Stimulated activated CD4-positive, alpha-beta T cell treated with anti-CD3 and anti-CD28 coated beads, Interleukin-15, amount 100 ng/mL, for 24 hours (primary cell): ENCODE results near the gene AQR.
"Not testable (repeated sequence)": the region's sequence is repeated elsewhere in the genome, so short reads cannot be mapped to it uniquely, and the experiment has no call there.

ENCODE experiments used
- DNase-seq: peaks from one replicate; pipeline ENCODE4 v3.0.0-alpha.2; 2020

Gene AQR

DNA sequence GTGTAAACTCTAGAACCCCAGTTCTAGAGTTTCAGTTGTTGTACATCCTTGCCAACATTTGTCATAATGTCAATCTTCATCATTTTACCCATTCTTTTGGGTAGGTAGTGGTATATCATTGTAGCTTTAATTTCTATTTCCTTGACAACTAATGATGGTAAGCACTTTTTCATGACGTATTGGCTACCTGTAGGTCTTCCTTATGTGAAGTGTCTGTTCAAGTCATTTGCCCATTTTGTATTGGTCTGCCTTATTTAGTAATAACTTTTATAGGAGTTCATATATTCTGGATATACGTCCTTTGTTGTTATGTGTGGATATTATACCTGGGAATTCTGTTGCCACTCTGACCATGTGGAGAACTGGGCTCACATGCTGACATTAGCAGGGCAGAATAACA, 100.4 kb downstream of the AQR start:
- no peak for DNase-seq

DNA sequence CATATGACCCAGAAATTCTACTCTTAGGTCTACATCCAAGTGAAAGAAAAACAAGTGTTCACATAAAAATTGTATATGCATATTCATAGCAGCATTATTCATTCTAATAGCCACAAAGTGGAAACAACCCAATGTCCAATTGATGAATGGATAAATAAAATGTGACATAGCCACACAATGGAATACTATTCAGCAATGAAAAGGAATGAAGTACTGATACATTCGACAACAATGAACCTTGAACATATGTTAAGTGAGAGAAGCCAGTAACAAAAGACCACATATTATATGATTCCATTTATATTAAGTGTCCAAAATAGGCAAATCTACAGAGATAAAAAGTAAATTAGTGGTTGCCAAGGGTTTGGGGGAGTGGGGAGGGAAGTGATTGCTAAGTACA, 104.0 kb downstream of the AQR start:
- DNase-seq, result no peak

DNA sequence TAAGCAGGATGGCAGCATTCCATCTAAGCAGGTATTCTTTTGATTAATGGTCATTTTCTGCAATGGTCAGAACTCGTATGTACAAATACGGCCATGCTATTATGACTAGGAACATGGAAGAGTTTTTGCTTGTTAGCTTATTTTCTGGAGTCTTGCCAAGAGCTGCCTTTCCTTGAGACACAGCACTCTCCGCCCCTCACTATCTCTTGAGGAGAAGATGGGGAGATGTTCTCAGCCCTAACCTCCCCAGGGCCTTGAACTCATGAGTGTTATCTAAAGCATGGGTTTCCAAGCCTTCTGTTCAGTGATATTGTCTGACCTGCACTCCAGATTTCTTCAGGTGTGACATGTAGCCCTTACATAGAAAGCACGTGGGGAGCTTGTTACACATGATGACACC, 108.3 kb downstream of the AQR start:
- DNase-seq, result no peak

DNA sequence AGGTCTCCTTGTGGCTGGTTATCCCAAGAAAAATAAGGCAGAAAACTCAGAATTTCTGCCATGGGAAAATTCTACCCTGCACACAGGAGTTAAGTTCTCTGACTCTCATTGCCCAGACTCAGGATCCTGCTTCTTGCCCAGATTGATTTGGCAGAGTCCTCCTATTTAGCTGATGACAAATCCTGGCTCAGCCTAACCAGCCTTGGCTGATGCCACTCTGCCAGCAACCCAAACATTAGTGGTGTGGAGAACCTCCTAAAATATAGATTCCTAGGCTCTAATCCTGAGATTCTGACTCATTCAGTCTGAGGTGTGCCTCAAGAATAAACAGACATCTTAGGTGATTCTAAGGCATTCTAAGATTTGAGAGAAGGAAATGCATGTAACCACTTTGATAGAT, 113.6 kb downstream of the AQR start:
- no peak for DNase-seq

DNA sequence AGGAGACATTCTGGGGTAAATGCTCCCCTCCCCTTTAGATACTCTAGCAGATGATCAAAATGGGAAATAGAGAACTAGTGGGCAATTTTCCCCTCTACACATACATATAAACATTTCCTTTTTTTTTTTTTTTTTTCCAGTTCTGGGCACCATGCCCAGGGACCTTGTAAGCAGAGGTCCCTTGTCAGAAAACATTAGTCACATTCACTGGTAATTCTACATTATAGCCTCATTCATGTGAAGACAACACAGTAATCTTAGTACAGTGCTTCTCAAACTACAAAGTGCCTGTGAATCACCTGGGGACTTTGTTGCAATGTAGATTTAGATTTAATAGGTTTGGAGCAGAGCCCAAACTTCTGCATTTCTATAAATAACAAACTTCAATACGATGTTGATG, 114.1 kb downstream of the AQR start:
- DNase-seq, result no peak

DNA sequence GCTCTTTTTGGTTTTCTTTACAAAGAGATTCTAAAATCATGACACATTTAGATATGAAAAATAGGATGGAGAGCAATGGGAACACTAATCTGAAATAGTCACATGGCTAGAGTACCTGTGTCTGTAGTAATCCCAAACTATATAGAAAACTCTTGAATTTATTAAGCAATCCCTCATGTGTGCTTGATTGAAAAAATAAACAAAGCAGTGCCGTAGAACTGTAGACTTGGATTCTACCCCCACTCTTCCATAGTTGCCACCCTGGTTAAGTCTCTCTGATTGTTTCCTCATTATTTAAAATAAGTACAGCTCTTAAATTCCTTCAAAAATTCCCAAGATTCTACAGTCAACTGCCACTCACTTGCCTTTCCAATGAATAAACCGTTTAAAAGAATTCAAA, 115.3 kb downstream of the AQR start:
- DNase-seq, result no peak

DNA sequence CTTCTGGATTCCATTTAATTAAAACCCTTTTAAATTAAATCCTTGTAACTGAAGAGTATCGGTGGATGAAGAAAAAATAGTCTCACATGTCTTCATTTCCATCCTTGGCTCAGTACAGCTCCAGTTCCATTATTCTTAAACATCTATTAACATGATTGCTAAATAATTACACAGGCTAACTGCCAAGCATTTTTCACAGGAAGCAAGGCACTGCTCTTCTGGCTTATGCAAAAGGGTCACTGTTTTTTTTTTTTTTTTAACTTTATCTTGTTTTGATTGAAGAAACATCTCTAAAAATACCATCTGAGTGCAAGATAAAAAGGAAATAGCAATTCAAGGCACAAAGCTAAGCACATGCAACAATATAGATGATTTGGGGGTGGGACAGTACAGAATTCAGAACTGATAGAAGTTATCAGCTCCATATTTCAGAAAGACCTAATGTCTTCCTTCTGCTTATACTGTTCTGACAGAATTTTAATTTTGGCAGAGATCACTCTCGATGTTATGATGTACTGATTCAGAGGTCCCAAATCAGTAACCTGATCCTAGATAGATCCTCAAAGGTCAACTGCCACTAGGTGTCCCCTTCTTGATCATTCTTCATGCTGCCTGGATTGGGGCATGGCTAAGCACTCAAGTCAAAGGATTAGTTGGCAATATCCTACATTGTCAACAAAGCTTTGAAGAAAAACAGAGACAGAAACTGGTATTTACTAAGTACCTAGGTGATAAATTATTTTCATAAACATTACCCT, 116.4 kb downstream of the AQR start:
- DNase-seq, result no peak

DNA sequence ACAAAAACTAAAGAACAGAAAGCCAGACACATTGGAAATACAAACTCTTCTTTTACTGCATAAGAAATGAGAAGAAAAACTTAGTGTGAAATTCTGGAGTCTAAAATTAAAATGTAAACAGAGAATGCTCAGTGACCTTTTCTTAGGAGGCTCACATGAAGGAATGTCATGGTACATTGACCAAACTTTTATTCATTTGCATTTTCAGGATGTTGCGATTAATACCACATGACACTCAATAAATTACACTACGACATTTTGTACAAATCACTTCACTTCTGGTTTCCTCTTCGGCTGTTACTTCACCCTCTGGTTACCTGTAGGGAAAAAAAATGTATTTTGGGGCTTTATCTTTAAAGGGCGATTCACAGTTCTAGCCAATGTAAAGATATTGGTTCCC, 117.8 kb downstream of the AQR start:
- no peak for DNase-seq

DNA sequence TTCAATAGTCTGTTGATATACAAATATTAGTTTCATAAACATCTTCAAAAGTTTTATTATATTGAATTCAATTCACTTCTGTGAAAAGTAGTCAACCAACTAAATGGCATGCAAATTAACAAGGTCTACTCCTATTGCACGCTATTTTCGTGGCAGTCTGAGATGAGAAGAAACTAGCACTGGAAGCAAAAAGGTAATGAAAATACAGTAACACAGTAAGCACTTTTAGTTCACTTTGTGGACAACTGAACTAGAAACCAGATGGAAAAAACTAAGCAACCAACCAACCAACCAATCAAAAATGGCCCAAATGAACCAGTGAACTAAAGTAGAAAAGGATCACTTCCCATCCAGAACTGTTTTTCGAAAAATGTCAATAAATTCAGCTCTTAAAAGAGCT, 118.5 kb downstream of the AQR start:
- no peak for DNase-seq

DNA sequence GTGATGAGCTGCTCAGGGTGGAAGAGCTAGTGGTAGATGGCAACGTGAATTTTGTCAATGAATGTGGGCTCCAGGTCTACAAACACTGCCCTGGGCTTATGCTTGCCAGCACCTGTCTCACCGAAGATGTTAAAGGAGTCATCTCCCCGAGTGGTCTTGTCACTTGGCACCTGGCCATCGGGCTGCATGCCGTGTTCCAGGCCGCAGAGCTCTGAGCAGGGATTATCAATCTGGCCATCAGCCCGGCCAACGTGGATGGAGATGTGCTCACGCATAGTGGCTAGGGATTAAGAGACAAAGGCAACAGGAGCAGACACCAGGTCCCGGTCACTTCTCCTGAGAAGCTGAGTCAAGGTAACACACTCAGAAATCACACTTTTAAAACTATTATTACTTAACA, 119.4 kb downstream of the AQR start:
- no peak for DNase-seq

DNA sequence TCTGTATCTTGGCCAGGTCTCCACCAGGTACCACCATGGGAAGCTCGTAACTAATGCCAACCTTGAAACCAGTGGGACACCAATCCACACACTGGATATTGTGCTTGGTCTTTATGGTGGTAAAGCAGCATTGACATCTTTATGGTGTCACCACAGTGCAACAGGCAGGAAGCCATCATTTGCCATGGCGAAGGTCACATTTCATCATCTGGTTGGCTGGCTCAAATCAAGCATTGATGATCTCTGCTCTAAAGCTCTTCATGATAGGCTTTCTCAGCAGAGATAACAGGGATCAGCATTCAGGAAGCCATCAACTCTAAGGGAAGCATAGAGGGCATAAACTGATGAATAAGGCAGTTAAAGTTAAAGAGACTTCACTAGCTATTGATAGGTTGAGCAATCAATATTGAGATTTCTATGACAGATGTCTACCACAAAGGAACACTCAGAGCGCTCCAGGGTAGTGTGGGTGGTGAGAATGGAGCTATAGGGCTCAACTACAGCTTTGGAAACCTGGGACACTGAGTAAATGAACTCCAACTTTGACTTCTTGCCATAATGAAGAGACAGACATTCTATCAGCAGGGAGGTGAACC, 120.1 kb downstream of the AQR start:
- DNase-seq, result no peak

DNA sequence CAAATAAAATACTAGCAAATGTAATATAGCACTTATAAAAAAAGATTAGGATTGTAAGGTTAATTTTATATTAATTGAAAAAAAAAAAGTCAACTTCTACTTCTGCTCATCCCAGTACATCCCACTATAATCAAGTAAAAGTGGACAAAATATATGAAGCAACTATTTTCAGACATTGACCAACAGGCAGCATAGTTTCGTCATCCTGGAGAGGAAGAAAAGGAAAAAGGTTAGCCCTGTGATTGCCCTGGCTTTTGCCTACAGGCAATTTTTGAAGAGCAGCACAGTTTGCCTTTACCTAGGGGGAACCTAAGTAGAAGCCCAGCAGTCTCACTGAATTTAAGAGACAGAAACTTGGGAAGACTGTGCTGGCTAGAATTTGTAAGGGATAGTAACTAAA, 121.9 kb downstream of the AQR start:
- DNase-seq, result no peak

DNA sequence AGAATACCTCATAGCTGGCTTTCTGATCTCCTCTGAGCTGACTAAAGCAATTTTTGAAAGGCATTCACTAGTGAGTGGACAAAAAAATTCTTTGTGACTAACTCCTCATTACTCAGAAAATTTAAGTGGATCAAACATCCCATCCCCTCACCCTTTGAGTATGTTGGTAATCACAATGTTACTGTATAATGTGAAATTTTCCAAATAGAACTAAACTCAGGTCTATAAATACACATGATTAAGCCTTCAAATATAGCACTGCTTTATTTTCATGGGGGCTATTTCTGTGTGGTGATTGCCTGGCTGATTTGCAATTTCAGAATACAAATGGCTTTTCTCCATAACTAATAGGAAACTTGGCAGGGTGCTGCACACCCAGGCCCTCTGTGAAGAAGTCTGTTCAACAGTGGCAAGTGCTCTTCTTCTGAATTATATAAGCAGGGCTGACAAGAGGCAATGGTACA, 128.2 kb downstream of the AQR start:
- DNase-seq, result no peak

DNA sequence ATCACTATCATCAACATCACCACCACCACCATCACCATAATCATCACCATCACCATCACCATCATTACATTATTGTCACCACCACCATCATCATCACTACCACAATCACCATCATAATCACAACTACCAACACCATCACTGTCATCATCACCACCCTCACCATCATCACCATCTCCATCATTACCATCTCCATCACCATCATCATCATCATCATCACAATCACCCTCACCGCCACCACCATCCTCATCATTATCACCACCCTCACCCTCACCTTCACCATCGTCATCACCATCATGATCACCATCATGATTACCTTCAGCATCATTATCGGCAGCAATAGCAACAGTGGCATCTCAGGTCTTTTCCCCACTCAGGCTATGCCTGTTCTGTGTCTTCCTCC, 131.3 kb downstream of the AQR start:
- no peak for DNase-seq

DNA sequence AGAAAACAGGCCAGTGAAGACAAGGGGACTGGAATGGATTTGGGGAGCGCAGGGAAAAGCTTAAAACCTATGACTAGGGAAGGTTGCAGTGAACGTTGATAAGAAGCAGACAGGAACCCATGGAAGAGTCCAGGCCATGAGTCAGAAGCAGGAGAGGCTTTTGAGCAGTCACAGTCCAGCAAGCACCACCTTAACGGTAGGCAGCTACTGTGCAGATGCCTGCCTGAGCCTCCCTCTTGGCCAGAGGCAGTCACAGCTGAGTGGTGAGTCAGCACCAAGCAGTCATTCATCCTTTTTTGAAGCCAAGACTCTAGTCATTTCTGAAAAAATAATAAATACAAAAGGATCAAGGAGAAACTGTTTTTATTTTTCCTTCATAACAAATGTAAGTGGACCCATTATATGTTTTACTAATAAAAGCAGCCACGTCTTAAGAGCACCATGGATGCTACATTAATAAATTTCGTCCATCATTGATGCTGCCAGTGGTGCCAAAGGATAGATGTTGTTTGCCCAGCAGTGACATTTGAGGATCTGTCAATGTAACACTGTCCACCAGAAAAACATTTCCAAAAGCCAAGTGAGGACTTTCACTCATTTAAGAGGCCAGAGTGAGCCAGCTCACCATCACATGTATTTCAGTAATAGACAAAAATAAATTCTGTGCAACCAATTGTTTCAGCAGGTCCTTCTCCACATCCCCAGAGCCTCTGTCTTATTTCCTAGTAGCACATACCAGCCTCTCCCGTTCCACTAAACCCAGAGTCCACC, 132.1 kb downstream of the AQR start:
- DNase-seq, result no peak

DNA sequence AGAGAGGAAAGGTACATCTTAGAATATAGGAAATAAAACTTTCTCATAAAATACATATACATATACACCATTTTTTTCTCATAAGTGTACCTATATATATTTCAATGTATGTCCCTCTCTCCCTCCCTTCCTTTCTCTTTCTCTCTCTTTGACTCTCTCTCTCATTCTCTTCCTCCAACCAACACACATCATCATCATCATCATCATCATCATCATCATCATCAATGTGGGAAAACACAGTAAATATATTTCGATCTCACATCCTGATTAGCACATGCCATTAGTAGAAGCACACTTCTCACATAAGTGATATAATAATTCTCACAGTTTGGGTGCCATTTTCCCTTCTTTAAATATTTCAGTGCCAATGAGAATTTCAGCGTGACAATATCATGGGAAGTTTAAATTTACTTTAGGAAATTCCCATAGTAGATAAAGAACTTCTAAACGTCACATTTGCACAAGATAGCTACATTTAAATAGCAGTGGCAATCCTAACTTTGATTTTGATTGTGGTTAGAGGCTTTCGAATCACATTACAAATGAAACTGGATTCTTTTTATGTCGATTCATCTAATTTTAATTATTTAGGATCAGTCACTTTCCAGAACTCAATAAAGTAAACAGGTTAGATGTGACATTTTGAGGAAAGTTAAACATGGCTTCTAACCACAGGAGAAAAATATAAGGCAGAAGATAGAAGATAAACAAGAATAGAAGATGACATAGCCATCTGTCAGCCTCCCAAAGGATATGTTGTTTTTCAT, 141.2 kb downstream of the AQR start:
- no peak for DNase-seq

DNA sequence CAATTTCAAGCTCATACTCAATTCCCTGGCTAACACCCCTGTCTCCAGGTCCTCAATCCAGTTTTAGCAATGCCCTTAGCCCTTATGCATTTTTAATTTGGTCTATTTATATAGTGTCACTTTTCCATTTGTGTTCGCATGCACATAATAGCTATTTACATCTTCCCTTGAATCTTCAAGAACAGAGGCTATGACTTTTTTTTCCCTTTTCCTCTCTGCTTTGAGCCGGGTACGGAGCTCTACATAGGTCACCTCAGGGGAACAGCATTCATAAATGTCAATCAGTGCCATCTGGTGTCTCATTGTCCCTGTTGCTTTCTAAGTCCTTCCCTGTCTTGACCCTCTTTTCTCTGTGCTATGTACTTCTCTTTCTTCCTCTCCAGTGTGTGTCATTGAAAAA, 147.7 kb downstream of the AQR start:
- no peak for DNase-seq

DNA sequence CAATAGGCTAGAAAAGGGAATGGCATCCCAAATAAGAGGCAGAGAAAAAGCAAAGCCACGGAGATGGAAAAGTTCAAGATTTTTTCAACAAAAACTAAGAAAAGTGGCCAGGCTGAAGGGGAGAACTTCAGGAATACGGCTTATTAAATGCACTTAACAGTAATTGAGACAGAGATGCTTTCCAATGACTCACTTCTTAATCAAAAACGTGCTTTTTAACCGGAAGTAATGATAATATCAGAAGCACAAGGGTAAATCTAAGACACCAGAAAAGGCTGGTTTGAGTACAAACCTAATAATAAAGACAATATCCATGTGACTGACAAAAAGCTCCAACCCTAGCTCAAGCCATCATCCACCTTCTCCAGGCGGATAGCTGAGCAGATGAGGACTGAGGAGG, 149.4 kb downstream of the AQR start:
- DNase-seq, result no peak

DNA sequence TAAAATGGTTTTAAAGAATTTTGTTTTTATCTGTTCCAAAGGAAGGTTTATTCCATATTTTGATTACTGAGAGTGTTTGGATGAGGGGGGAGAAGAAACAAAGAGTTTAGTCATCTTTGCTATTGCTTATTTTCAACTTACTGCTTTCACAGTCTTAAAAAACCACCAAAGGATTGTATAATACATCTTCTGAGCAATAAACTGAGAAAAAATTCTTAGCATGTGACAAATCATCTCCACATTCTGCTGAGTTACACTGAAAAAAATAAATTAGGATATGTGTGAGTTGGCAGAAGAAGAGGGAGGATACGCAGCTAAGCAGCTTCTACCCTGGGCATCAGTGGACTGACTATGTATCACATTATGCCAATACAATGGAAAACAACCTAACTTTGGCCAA, 151.0 kb downstream of the AQR start:
- DNase-seq, result no peak

DNA sequence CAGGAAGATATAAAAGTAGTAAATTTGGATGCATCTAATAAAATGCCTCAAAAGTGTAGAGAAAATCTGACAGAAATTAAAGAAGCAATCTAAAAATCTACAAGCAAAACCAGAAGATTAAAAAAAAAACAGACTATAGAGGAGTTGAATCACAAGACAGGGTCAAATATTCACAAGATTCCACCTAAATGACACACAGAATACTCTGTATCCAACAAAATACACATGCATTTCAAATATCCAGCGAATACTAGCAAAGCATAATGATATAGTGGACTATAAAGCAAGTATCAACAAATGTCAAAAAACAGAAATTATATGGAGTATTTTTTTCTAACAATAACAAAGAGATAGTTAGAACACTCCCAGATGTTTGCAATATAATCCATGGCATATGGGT, 153.7 kb downstream of the AQR start:
- DNase-seq, result no peak

DNA sequence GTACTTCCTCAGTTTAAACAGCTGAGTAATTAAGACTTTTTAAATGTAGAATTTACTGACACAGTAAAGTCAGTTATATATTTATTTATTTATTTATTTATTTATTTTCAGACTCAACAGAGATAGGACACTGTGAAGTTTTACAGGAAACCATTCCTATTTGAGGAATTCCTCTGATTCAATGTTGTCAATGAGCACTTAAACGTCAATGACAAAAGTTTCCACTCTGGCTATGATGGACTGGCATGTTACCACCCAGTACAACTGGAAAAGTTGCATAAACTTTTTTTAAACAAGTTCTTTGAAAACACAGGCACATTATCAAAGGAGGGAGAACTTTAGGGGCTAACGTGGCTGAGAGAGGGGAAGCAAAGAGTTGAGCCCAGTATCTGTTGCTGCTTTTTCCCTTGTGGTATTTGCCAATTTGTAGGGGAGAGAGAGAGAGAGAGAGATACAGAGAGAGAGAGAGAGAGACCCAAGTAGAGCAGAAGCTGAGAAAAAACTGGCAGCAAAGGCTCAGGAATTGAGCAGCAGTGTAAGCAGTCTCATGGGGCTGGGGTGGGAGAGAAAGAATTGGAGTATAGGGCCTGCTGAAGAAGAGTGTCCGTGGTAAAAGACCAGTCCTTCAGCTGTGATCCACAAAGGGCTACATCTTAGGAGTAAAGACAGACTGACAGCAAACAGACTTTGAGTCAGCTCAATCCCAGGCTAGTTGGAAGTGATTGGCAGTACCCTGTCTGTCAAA, 155.9 kb downstream of the AQR start:
- DNase-seq, result no peak

DNA sequence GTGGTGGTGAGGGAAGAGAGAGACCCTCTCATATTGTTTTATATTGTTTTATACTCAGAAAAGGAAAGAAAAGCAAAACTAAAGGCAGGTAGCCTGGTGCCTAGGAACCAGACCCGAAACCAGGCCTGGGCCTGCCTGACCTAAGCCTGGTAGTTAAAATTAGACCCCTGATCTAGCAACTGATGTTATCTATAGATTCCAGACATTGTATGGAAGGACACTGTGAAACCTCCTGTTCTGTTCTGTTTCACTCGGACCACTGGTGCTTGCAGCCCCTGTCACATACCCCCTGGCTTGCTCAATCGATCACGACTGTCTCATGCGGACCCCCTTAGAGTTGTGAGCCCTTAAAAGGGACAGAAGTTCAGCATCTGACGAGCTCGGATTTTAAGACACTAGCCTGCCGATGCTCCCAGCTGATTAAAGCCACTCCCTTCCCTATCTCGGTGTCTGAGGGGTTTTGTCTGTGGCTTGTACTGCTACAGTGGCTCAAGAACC, 156.6 kb downstream of the AQR start:
- not testable (repeated sequence) for DNase-seq

DNA sequence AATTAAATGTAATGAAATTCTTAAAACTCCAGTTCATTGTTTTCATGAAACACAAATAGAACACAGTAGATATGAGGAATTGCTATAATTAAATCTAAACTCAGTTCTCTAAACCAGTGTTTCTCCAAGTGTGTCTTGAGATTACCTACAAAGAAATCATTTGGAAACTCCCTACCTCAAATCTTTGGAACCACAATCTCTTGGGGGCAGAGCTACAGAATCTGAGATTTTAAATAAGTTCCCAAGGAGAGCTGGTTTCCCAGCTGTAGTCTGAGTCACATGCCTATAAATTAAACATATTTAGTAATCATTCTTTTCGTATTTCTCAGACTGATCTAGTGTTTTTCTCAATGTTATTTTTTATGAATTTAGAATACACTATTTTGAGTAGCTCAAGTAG, 157.2 kb downstream of the AQR start:
- DNase-seq, result no peak
